ENCODE measurements around the gene BCORL1. TPM values are rescaled to one million over a fixed set of nuclear protein-coding genes. Genes with fewer than 3 reads are reported as not detected.

BCORL1 gene
- polyA plus RNA-seq, 1 of the 3 experiments (the other 2 are of a cell fraction), result 4.2 TPM

DNA sequence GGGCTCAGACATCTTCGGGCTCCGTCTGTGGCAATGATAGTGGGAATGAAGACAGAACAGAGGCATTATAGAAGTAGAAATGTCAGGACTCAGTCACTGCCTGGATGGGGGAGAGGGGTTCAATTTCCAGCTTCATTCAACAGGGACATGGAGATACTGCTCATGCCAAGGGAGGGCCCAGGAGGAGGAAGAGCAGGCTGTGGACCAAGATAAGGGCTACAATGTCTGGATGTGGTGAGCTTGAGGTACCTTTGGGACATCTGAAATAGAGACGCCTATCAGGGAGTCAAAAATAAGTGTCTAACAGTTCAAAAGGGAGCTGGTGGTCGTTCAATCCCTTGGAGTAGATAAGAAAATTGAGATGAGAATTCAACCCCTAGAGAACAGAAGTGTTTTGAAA, 93.3 kb downstream of the BCORL1 start (continued):
- TF ChIP-seq, protein P1, sequence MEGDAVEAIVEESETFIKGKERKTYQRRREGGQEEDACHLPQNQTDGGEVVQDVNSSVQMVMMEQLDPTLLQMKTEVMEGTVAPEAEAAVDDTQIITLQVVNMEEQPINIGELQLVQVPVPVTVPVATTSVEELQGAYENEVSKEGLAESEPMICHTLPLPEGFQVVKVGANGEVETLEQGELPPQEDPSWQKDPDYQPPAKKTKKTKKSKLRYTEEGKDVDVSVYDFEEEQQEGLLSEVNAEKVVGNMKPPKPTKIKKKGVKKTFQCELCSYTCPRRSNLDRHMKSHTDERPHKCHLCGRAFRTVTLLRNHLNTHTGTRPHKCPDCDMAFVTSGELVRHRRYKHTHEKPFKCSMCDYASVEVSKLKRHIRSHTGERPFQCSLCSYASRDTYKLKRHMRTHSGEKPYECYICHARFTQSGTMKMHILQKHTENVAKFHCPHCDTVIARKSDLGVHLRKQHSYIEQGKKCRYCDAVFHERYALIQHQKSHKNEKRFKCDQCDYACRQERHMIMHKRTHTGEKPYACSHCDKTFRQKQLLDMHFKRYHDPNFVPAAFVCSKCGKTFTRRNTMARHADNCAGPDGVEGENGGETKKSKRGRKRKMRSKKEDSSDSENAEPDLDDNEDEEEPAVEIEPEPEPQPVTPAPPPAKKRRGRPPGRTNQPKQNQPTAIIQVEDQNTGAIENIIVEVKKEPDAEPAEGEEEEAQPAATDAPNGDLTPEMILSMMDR (IDR thresholded peaks at IDR 0.05), result no peak
- TF ChIP-seq MEF2A (IDR thresholded peaks at IDR 0.05; ENCODE audit: borderline replicate concordance, low read depth), result no peak

DNA sequence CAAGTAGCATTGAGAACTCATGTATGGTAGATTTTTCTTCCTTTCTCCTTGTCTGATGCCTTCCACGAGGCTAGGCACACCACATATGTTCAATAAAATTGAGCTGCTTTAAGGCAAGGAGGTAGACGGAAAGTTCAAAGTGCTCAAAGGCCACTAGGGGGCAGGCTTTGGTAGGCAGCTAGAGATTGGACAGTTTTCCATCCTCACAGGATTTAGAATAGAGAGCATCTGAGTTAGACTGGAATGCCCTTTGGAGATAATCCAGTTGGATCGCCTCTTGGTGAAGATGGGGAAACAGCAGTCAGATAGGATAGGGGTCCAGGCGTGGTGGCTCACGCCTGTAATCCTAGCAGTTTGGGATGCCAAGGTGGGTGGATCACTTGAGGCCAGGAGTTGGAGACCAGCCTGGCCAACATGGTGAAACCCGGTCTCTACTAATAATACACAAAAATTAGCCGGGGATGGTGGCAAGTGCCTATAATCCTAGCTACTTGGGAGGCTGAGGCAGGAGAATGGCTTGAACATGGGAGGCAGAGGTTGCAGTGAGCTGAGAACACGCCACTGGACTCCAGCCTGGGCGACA, 97.5 kb downstream of the BCORL1 start:
- H3K36me3 ChIP-seq (replicated peaks in 1 of 2; ENCODE audit: control insufficient read depth in 1 of 2, insufficient read depth in 2 of 2, low read length in 1 of 2), result no peaks in the 10 kb centered on the region
- TF ChIP-seq SMC3 (IDR thresholded peaks at IDR 0.05; ENCODE audit: low read depth, low read length), result peak; percentile 82
- TF ChIP-seq RAD21 (IDR thresholded peaks at IDR 0.05; ENCODE audit: low read length), result peak; percentile 92
- no peak for TF ChIP-seq TCF12 (IDR thresholded peaks at IDR 0.05)
- TF ChIP-seq NRF1 (IDR thresholded peaks at IDR 0.05; ENCODE audit: low read depth, low read length), result no peak
- TF ChIP-seq, protein P1 (IDR thresholded peaks at IDR 0.05), result peak; percentile 91
- peak; percentile 75 for DNase-seq
- H3K79me2 ChIP-seq (ENCODE audit: insufficient read depth), result no peaks in the 10 kb centered on the region
- no peak overlapping the region for H3K27ac ChIP-seq (ENCODE audit: low read depth in 2 of 2, low read length in 1 of 2)
- H2AFZ ChIP-seq (ENCODE audit: low read depth), result no peak overlapping the region
- no peaks in the 10 kb centered on the region for H3F3A ChIP-seq (replicated peaks; ENCODE audit: insufficient read depth)
- H3K9me2 ChIP-seq, result no peaks in the 10 kb centered on the region
- H4K20me1 ChIP-seq (ENCODE audit: insufficient read depth), result no peaks in the 10 kb centered on the region
- ChIA-PET CTCF (interaction anchor here (0.6 to 5.5 kb wide), 49 partner anchors 9 to 836 kb away, joined by 3 to 113 read pairs (median 4); partner anchors contain the start of genes AIFM1 and RAB33A), POLR2A (interaction anchor here (0.6 kb wide), 1 partner anchor 92 kb away, joined by 4 read pairs; the partner anchor contains the start of gene RAB33A)
- H3K4me2 ChIP-seq, result no peak overlapping the region
- H3K4me1 ChIP-seq (ENCODE audit: control insufficient read depth in 1 of 2, insufficient read depth in 2 of 2, low read depth in 1 of 2, low read length in 1 of 2), result peaks cover 0 to 17% of the 10 kb centered on the region in 2 experiments; a peak in 1 of 4 replicates
- WGBS (ENCODE audit: low lambda C conversion rate), result 32% methylated on average over 9 of the region's 9 CpGs
- H3K9ac ChIP-seq, result no peak overlapping the region
- H3K4me3 ChIP-seq (ENCODE audit: low read depth in 2 of 2, low read length in 1 of 2), result no peak overlapping the region
- peaks cover 17% of the 10 kb centered on the region; the same call in 1 of the 2 replicates for H3K27me3 ChIP-seq (ENCODE audit: insufficient read depth)
- no peaks in the 10 kb centered on the region for H3K9me3 ChIP-seq

DNA sequence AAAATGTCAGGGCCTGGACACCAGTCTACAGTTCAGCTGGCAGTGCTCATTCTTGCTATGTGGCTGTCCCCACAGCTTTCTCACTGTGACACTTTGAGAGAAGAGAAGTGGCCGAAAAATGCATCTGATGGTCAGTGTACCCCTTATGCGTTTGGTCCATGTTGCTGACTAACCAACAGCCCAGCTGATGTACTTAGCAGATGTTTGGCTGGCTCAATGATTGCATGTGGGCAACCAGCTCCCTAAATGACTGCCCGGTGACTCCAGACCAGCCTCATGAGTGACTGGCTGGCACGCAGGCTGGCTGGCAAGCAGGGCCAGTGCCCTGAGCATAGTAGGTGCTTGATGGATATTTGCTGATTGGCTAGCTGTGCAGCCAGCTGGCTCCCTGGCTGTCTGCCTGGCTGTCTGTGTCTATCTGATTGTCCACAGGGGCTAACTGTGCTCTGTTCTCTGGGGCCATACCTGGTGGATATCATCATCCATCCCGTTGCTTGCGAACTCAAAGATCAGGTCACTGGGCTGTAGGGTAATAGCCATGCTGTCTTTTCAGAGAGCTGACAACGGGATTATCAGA, 98.4 kb downstream of the BCORL1 start:
- CTCF ChIA-PET, result interaction anchor here (0.8 to 5.5 kb wide), 21 partner anchors 8 to 480 kb away, joined by 3 to 113 read pairs (median 6); partner anchors contain the start of genes AIFM1 and RAB33A
- no peaks in the 10 kb centered on the region for H3K79me2 ChIP-seq (ENCODE audit: insufficient read depth)
- POLR2A ChIA-PET, result no interaction called here
- H3K4me3 ChIP-seq (ENCODE audit: low read depth in 2 of 2, low read length in 1 of 2), result no peak overlapping the region
- peaks cover 0 to 17% of the 10 kb centered on the region in 2 experiments; a peak in 1 of 4 replicates for H3K4me1 ChIP-seq (ENCODE audit: control insufficient read depth in 1 of 2, insufficient read depth in 2 of 2, low read depth in 1 of 2, low read length in 1 of 2)
- H3K9me3 ChIP-seq, result no peaks in the 10 kb centered on the region
- 66% methylated on average over 6 of the region's 7 CpGs for WGBS (ENCODE audit: low lambda C conversion rate)
- no peak overlapping the region for H3K9ac ChIP-seq
- H4K20me1 ChIP-seq (ENCODE audit: insufficient read depth), result no peaks in the 10 kb centered on the region
- H3K27ac ChIP-seq (ENCODE audit: low read depth in 2 of 2, low read length in 1 of 2), result peak overlapping the region in 1 of 2 experiments; percentile 18; a peak in 1 of 4 replicates
- H2AFZ ChIP-seq (ENCODE audit: low read depth), result no peak overlapping the region
- H3K9me2 ChIP-seq, result no peaks in the 10 kb centered on the region
- H3K36me3 ChIP-seq (replicated peaks in 1 of 2; ENCODE audit: control insufficient read depth in 1 of 2, insufficient read depth in 2 of 2, low read length in 1 of 2), result no peaks in the 10 kb centered on the region
- H3K4me2 ChIP-seq, result no peak overlapping the region
- TF ChIP-seq, protein P2, sequence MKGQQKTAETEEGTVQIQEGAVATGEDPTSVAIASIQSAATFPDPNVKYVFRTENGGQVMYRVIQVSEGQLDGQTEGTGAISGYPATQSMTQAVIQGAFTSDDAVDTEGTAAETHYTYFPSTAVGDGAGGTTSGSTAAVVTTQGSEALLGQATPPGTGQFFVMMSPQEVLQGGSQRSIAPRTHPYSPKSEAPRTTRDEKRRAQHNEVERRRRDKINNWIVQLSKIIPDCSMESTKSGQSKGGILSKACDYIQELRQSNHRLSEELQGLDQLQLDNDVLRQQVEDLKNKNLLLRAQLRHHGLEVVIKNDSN (IDR thresholded peaks at IDR 0.05; ENCODE audit: borderline replicate concordance, low read depth), result no peak
- TF ChIP-seq CHD2 (IDR thresholded peaks at IDR 0.05; ENCODE audit: low read length, partially characterized antibody), result no peak
- TF ChIP-seq, protein P3, sequence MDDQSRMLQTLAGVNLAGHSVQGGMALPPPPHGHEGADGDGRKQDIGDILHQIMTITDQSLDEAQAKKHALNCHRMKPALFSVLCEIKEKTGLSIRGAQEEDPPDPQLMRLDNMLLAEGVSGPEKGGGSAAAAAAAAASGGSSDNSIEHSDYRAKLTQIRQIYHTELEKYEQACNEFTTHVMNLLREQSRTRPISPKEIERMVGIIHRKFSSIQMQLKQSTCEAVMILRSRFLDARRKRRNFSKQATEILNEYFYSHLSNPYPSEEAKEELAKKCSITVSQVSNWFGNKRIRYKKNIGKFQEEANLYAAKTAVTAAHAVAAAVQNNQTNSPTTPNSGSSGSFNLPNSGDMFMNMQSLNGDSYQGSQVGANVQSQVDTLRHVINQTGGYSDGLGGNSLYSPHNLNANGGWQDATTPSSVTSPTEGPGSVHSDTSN (IDR thresholded peaks at IDR 0.05), result no peak
- TF ChIP-seq, protein P4, sequence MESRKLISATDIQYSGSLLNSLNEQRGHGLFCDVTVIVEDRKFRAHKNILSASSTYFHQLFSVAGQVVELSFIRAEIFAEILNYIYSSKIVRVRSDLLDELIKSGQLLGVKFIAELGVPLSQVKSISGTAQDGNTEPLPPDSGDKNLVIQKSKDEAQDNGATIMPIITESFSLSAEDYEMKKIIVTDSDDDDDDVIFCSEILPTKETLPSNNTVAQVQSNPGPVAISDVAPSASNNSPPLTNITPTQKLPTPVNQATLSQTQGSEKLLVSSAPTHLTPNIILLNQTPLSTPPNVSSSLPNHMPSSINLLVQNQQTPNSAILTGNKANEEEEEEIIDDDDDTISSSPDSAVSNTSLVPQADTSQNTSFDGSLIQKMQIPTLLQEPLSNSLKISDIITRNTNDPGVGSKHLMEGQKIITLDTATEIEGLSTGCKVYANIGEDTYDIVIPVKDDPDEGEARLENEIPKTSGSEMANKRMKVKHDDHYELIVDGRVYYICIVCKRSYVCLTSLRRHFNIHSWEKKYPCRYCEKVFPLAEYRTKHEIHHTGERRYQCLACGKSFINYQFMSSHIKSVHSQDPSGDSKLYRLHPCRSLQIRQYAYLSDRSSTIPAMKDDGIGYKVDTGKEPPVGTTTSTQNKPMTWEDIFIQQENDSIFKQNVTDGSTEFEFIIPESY (IDR thresholded peaks at IDR 0.05; ENCODE audit: borderline replicate concordance, low read depth), result no peak
- H3K27me3 ChIP-seq (ENCODE audit: insufficient read depth), result peaks cover 21% of the 10 kb centered on the region; the same call in 1 of the 2 replicates
- DNase-seq, result no peak
- no peaks in the 10 kb centered on the region for H3F3A ChIP-seq (replicated peaks; ENCODE audit: insufficient read depth)

Measured in SK-N-SH (cell line).